Adipose tissue (tissue), 3 donors: ENCODE measurements around the gene SDC3. TPM values are rescaled to one million over a fixed set of nuclear protein-coding genes. Genes with fewer than 3 reads are reported as not detected.
"Not testable (repeated sequence)": the region's sequence is repeated elsewhere in the genome, so short reads cannot be mapped to it uniquely, and the experiment has no call there.

Experiments used
- H3K27ac ChIP-seq: one replicate; pipeline ENCODE4 v1.5.1; 2013; ENCODE audit warnings: low read depth, low read length
- WGBS, 3 donors: extraction: QIAGEN DNeasy Blood & Tissue Kit; methylation state at CpG; one replicate each; pipeline ENCODE4 v1.1.7; 2013; 5-methylcytosine and 5-hydroxymethylcytosine counted together
- polyA plus RNA-seq, 3 donors: library from polyadenylated mRNA; stranded (reverse); fragments of 200-250 nt; gene quantifications; one replicate each; pipeline ENCODE4 v1.2.3, GENCODE V29; 2013
- donor health status: healthy with polysubstance abuse.
- donor health status: Bipolar disorder and iron deficiency.
- donor health status: healthy.

SDC3 gene
- polyA plus RNA-seq, 3 donors: 5.7 to 29.0 (median 19.8) TPM

- H3K27ac ChIP-seq: no peak overlapping the region
- 66 to 92% (median 90%) methylated on average over 3 of the region's 3 CpGs for WGBS, 3 donors
Measured at GRCh38 chr1:30870035-30870434, 38.5 kb downstream of the SDC3 start.

- 65 to 85% (median 73%) methylated on average over 13 of the region's 13 CpGs for WGBS, 3 donors
- H3K27ac ChIP-seq: no peak overlapping the region
Measured at GRCh38 chr1:30868833-30869435, 39.6 kb downstream of the SDC3 start.

- H3K27ac ChIP-seq: not testable (repeated sequence)
- 81 to 92% (median 84%) methylated on average over 4 of the region's 4 CpGs for WGBS, 3 donors
Measured at GRCh38 chr1:30868057-30868456, 40.5 kb downstream of the SDC3 start.

- no peak overlapping the region for H3K27ac ChIP-seq
Measured at GRCh38 chr1:30867537-30867936, 41.0 kb downstream of the SDC3 start.

GRCh38 chr1:30866594-30866993 is 42.0 kb downstream of the SDC3 start:
- H3K27ac ChIP-seq: no peak overlapping the region
- 53 to 65% (median 61%) methylated on average over 3 of the region's 3 CpGs for WGBS, 3 donors

More at GRCh38 chr1:30867537-30867936, 41.0 kb downstream of the SDC3 start:
- WGBS, 3 donors: 92 to 99% (median 94%) methylated on average over 4 of the region's 4 CpGs

- WGBS, 3 donors: 58 to 71% (median 60%) methylated on average over 7 of the region's 7 CpGs
- H3K27ac ChIP-seq: no peak overlapping the region
Measured at GRCh38 chr1:30864681-30865080, 43.9 kb downstream of the SDC3 start.

- WGBS, 3 donors: 84 to 85% (median 85%) methylated on average over 8 of the region's 8 CpGs
- H3K27ac ChIP-seq: no peak overlapping the region
Measured at GRCh38 chr1:30863858-30864604, 44.5 kb downstream of the SDC3 start.

- WGBS, 3 donors: 83 to 90% (median 88%) methylated on average over 5 of the region's 5 CpGs
- no peak overlapping the region for H3K27ac ChIP-seq
Measured at GRCh38 chr1:30860320-30860652, 48.3 kb downstream of the SDC3 start.

GRCh38 chr1:30857964-30858363 is 50.6 kb downstream of the SDC3 start:
- no peak overlapping the region for H3K27ac ChIP-seq
- 85 to 95% (median 94%) methylated on average over 8 of the region's 8 CpGs for WGBS, 3 donors

- no peak overlapping the region for H3K27ac ChIP-seq
Measured at GRCh38 chr1:30857062-30857461, 51.5 kb downstream of the SDC3 start.

GRCh38 chr1:30856260-30856790 is 52.2 kb downstream of the SDC3 start:
- WGBS, 3 donors: 40 to 49% (median 41%) methylated on average over 14 of the region's 14 CpGs
- no peak overlapping the region for H3K27ac ChIP-seq

GRCh38 chr1:30855686-30856259 is 52.8 kb downstream of the SDC3 start:
- no peak overlapping the region for H3K27ac ChIP-seq

GRCh38 chr1:30853350-30853749 is 55.2 kb downstream of the SDC3 start:
- WGBS, 3 donors: 73 to 83% (median 80%) methylated on average over 4 of the region's 4 CpGs
- H3K27ac ChIP-seq: no peak overlapping the region

More at GRCh38 chr1:30855686-30856259, 52.8 kb downstream of the SDC3 start:
- 52 to 64% (median 59%) methylated on average over 4 of the region's 4 CpGs for WGBS, 3 donors

GRCh38 chr1:30852026-30852425 is 56.5 kb downstream of the SDC3 start:
- H3K27ac ChIP-seq: no peak overlapping the region
- WGBS, 3 donors: 60 to 70% (median 62%) methylated on average over 5 of the region's 5 CpGs

- H3K27ac ChIP-seq: no peak overlapping the region
- 93 to 98% (median 96%) methylated on average over 1 of the region's 1 CpG for WGBS, 3 donors
Measured at GRCh38 chr1:30851286-30851685, 57.3 kb downstream of the SDC3 start.

GRCh38 chr1:30850607-30851006 is 58.0 kb downstream of the SDC3 start:
- 85 to 91% (median 91%) methylated on average over 2 of the region's 2 CpGs for whole genome bisulfite sequencing, 3 donors
- no peak overlapping the region for H3K27ac ChIP-seq

GRCh38 chr1:30848130-30848529 is 60.4 kb downstream of the SDC3 start:
- no peak overlapping the region for H3K27ac ChIP-seq
- 72 to 76% (median 74%) methylated on average over 5 of the region's 5 CpGs for WGBS, 3 donors

GRCh38 chr1:30847358-30847972 is 61.1 kb downstream of the SDC3 start:
- 21 to 32% (median 29%) methylated on average over 16 to 17 of the region's 17 CpGs for WGBS, 3 donors
- no peak overlapping the region for H3K27ac ChIP-seq

GRCh38 chr1:30846587-30846986 is 62.0 kb downstream of the SDC3 start:
- WGBS, 3 donors: 69 to 86% (median 75%) methylated on average over 6 of the region's 6 CpGs
- no peak overlapping the region for H3K27ac ChIP-seq
